HCT116 (cell line): ENCODE results near the gene TRIM10. TPM values are rescaled to one million over a fixed set of nuclear protein-coding genes. Genes with fewer than 3 reads are reported as not detected.

ENCODE experiments used
- ATAC-seq: fragments of 200-7000 bp; cut with Tn5 transposase; 2 replicates; pipeline ENCODE4 v1.9.1; 2020; ENCODE audit warnings: mild to moderate bottlenecking, moderate library complexity
- BruUV-seq: library from RNA; stranded (reverse); fragments of 400-500 nt; replicated peaks from 2 replicates; lab custom pipeline; 2021; lab: Mats Ljungman, UMichigan
- CTCF ChIA-PET: fragments of 300-600 bp; sonication (Branson Sonifier 250); formaldehyde crosslinking; loops from one replicate; lab custom pipeline; 2021; ENCODE audit warnings: antibody characterized with exemption; lab: Charles Lee
- POLR2A ChIA-PET: fragments of 300-600, 350-600 bp; sonication (Branson Sonifier 250); formaldehyde crosslinking; loops from one replicate; lab custom pipeline; 2021; ENCODE audit warnings: antibody characterized with exemption; lab: Charles Lee
- RAD21 ChIA-PET, 2 experiments: fragments of 300-600 bp; sonication (Branson Sonifier 250); formaldehyde crosslinking; loops; one replicate each; lab custom pipeline; 2023; ENCODE audit warnings: low total read pairs in 2 of 2; ENCODE audit not compliant: uncharacterized antibody in 2 of 2, unreplicated experiment in 2 of 2, low non-redundant PET in 1 of 2; lab: Charles Lee
- DNase-seq: peaks from one replicate; pipeline ENCODE4 v3.0.0-alpha.2; 2010; ENCODE audit warnings: low read depth, low spot score
- H2AFZ ChIP-seq: fragments of 200-600 bp; shearing (Covaris generic), sonication (generic); 2 replicates; pipeline ENCODE4 v1.6.1; 2017; ENCODE audit warnings: low read depth, mixed run types, mixed read lengths, antibody characterized with exemption, low read length; ENCODE audit not compliant: poor library complexity, severe bottlenecking
- H3K27ac ChIP-seq: 2 replicates; pipeline ENCODE4 v1.5.1; 2012; ENCODE audit warnings: low read depth, low read length
- H3K27me3 ChIP-seq: fragments of 200-600 bp; sonication (generic); 2 replicates; pipeline ENCODE4 v1.6.1; 2016; ENCODE audit warnings: mixed run types, low read length, mixed read lengths; ENCODE audit not compliant: insufficient read depth
- H3K36me3 ChIP-seq, 2 experiments: fragments of 200-500 bp in 1 of 2; fragments of 200-600 bp in 1 of 2; sonication (Bioruptor generic) in 1 of 2; sonication (generic) in 1 of 2; 2 replicates each; pipeline versions ENCODE4 v1.5.1 to v1.6.1; 2014 to 2016; ENCODE audit warnings: low read length in 2 of 2, inconsistent platforms in 1 of 2, mixed read lengths in 1 of 2, mixed run types in 1 of 2; ENCODE audit not compliant: insufficient read depth in 2 of 2, control insufficient read depth in 1 of 2
- H3K4me1 ChIP-seq, 2 experiments: fragments of 200-600 bp in 1 of 2; sonication (generic) in 1 of 2; 2 replicates each; pipeline versions ENCODE4 v1.5.1 to v1.6.1; 2012 to 2017; ENCODE audit warnings: low read length in 2 of 2, inconsistent platforms in 1 of 2, mild to moderate bottlenecking in 1 of 2, mixed read lengths in 1 of 2, mixed run types in 1 of 2, moderate library complexity in 1 of 2; ENCODE audit not compliant: insufficient read depth in 2 of 2, control insufficient read depth in 1 of 2
- H3K4me2 ChIP-seq: fragments of 200-600 bp; sonication (generic); 2 replicates; pipeline ENCODE4 v1.6.1; 2017; ENCODE audit warnings: mixed run types, low read length, mixed read lengths
- H3K4me3 ChIP-seq, 2 experiments: fragments of 200-600 bp in 1 of 2; sonication (generic) in 1 of 2; replicated peaks in 1 of 2; 2 replicates each; pipeline ENCODE4 v1.5.1; 2011 to 2016; ENCODE audit warnings: low read length in 2 of 2, control low read depth in 1 of 2, low read depth in 1 of 2, mild to moderate bottlenecking in 1 of 2, mixed read lengths in 1 of 2, mixed run types in 1 of 2
- H3K79me2 ChIP-seq: fragments of 200-600 bp; sonication (generic); 2 replicates; pipeline ENCODE4 v1.6.1; 2017; ENCODE audit warnings: mild to moderate bottlenecking, mixed run types, low read length, moderate library complexity, mixed read lengths; ENCODE audit not compliant: insufficient read depth
- H3K9ac ChIP-seq: fragments of 200-600 bp; sonication (generic); 2 replicates; pipeline ENCODE4 v1.6.1; 2016; ENCODE audit warnings: low read length, mixed read lengths
- H3K9me2 ChIP-seq: fragments of 200-600 bp; sonication (generic), shearing (Covaris generic); 2 replicates; pipeline ENCODE4 v1.6.1; 2017; ENCODE audit warnings: mixed run types, mild to moderate bottlenecking, moderate library complexity; ENCODE audit not compliant: insufficient read depth
- H3K9me3 ChIP-seq, 2 experiments: fragments of 200-500 bp in 1 of 2; fragments of 200-600 bp in 1 of 2; sonication (Bioruptor generic) in 1 of 2; sonication (generic) in 1 of 2; 2 replicates each; pipeline ENCODE4 v1.6.1; 2014 to 2017; ENCODE audit warnings: low read length in 2 of 2, mixed read lengths in 2 of 2, inconsistent platforms in 1 of 2, low read depth in 1 of 2, mild to moderate bottlenecking in 1 of 2, mixed run types in 1 of 2, moderate library complexity in 1 of 2; ENCODE audit not compliant: control insufficient read depth in 1 of 2, insufficient read depth in 1 of 2
- H4K20me1 ChIP-seq: fragments of 200-600 bp; sonication (generic), shearing (Covaris generic); 2 replicates; pipeline ENCODE4 v1.6.1; 2017; ENCODE audit warnings: mixed run types, mild to moderate bottlenecking, moderate library complexity; ENCODE audit not compliant: insufficient read depth
- CEBPB ChIP-seq: IDR thresholded peaks from 2 replicates; pipeline ENCODE4 v1.6.1; 2012; ENCODE audit warnings: low read depth
- EGR1 ChIP-seq: IDR thresholded peaks from 2 replicates; pipeline ENCODE4 v1.6.1; 2012; ENCODE audit warnings: low read depth
- EZH2phosphoT487 ChIP-seq: fragments of 200-600 bp; IDR thresholded peaks from 2 replicates; pipeline ENCODE4 v1.6.1; 2018; ENCODE audit warnings: antibody characterized with exemption, borderline replicate concordance
- JUND ChIP-seq: IDR thresholded peaks from 2 replicates; pipeline ENCODE4 v1.6.1; 2012
- POLR2A ChIP-seq: IDR thresholded peaks from 2 replicates; pipeline ENCODE4 v1.7.0; 2011; ENCODE audit warnings: borderline replicate concordance; ENCODE audit not compliant: insufficient read depth, insufficient read length; ENCODE audit errors: extremely low read depth
- POLR2AphosphoS5 ChIP-seq: IDR thresholded peaks from 2 replicates; pipeline ENCODE4 v1.6.1; 2011; ENCODE audit warnings: mild to moderate bottlenecking, low read depth, low read length, moderate library complexity
- SIN3A ChIP-seq: IDR thresholded peaks from 2 replicates; pipeline ENCODE4 v1.6.1; 2012; ENCODE audit warnings: low read depth
- TCF7L2 ChIP-seq: IDR thresholded peaks from 2 replicates; pipeline ENCODE4 v1.7.0; 2011; ENCODE audit warnings: borderline replicate concordance, inconsistent platforms; ENCODE audit not compliant: insufficient read depth, insufficient read length; ENCODE audit errors: extremely low read depth
- ZNF274 ChIP-seq: fragments of 200-500 bp; sonication (Bioruptor generic); IDR thresholded peaks from 2 replicates; pipeline ENCODE4 v1.6.1; 2014; ENCODE audit warnings: mild to moderate bottlenecking, low read depth, low read length, inconsistent platforms
- intact Hi-C: fragments of 100-400 bp; cut with micrococcal nuclease; formaldehyde crosslinking; loops from 2 replicates; pipeline ENCODE4 v1.10.0; 2022
- total RNA-seq: library from RNA; stranded (reverse); gene quantifications from one replicate; pipeline ENCODE4 v1.2.1, GENCODE V29; 2021; ENCODE audit not compliant: unreplicated experiment
- TF ChIP-seq, protein P1 (sequence below): IDR thresholded peaks from 2 replicates; pipeline ENCODE4 v1.6.1; 2012
- TF ChIP-seq, protein P2 (sequence below): IDR thresholded peaks from 2 replicates; pipeline ENCODE4 v1.6.1; 2012; ENCODE audit warnings: low read depth
- TF ChIP-seq, protein P3 (sequence below): IDR thresholded peaks from 2 replicates; pipeline ENCODE4 v1.6.1; 2011; ENCODE audit warnings: mild to moderate bottlenecking, low read length, moderate library complexity; ENCODE audit not compliant: insufficient replicate concordance; ENCODE audit errors: extremely low read depth
- TF ChIP-seq, protein P4 (sequence below), 3 experiments: fragments of 200-600 bp in 1 of 3; sonication (generic) in 1 of 3; IDR thresholded peaks in 2 of 3; conservative IDR thresholded peaks in 1 of 3; 2 replicates each; pipeline ENCODE4 v1.5.1; 2012 to 2017; ENCODE audit warnings: low read depth in 2 of 3, low read length in 2 of 3, antibody characterized with exemption in 1 of 3, borderline replicate concordance in 1 of 3, control low read depth in 1 of 3, mild to moderate bottlenecking in 1 of 3, mixed read lengths in 1 of 3, mixed run types in 1 of 3, moderate library complexity in 1 of 3; ENCODE audit not compliant: insufficient read depth in 1 of 3
- TF ChIP-seq, protein P5 (sequence below): IDR thresholded peaks from 2 replicates; pipeline ENCODE4 v1.6.1; 2012

Gene TRIM10
- total RNA-seq, 1 experiment from 2014 or later = 0.98 TPM

DNA sequence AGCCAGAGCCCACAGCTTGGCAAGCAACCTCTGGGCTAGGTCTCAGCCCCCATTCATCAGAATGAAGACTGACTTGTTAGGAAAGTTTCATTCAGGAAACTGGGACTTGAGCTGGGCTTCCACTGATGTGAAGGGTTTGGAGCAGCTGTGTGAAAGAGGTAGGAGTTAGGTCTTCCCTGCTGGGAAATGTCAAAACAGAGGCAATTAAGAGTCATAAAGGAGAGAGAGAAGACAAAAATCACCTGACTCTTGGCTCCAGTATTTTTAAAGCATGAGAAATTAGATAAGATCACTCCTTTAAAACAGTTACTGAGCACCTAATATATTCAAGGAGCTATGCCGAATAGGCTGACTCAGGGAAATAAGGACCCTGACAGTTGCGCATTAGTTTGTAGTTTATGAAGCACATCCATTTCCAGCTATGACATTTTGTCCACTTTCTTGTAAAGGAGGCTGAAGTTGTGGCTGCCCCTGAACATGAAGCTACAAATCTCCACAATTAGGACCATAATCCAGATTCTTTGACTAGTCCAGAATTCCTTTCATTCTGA, 29.0 kb downstream of the TRIM10 start:
- H3K9me3 ChIP-seq = no peaks in the 10 kb centered on the region
- H3K4me2 ChIP-seq = no peak overlapping the region
- RAD21 ChIA-PET = interaction anchor here in 1 of 2 experiments (1.8 kb wide), 1 partner anchor 29 kb away, joined by 6 read pairs; no protein-coding TSS in a partner anchor
- no peaks in the 10 kb centered on the region for H3K27me3 ChIP-seq
- TF ChIP-seq ZNF274 (no peak), EZH2phosphoT487 (no peak), CEBPB (no peak), TCF7L2 (no peak), POLR2AphosphoS5 (no peak), JUND (no peak), SIN3A (no peak), POLR2A (no peak), EGR1 (no peak)
- TF ChIP-seq, protein P1, sequence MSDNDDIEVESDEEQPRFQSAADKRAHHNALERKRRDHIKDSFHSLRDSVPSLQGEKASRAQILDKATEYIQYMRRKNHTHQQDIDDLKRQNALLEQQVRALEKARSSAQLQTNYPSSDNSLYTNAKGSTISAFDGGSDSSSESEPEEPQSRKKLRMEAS = no peak
- TF ChIP-seq, protein P2, sequence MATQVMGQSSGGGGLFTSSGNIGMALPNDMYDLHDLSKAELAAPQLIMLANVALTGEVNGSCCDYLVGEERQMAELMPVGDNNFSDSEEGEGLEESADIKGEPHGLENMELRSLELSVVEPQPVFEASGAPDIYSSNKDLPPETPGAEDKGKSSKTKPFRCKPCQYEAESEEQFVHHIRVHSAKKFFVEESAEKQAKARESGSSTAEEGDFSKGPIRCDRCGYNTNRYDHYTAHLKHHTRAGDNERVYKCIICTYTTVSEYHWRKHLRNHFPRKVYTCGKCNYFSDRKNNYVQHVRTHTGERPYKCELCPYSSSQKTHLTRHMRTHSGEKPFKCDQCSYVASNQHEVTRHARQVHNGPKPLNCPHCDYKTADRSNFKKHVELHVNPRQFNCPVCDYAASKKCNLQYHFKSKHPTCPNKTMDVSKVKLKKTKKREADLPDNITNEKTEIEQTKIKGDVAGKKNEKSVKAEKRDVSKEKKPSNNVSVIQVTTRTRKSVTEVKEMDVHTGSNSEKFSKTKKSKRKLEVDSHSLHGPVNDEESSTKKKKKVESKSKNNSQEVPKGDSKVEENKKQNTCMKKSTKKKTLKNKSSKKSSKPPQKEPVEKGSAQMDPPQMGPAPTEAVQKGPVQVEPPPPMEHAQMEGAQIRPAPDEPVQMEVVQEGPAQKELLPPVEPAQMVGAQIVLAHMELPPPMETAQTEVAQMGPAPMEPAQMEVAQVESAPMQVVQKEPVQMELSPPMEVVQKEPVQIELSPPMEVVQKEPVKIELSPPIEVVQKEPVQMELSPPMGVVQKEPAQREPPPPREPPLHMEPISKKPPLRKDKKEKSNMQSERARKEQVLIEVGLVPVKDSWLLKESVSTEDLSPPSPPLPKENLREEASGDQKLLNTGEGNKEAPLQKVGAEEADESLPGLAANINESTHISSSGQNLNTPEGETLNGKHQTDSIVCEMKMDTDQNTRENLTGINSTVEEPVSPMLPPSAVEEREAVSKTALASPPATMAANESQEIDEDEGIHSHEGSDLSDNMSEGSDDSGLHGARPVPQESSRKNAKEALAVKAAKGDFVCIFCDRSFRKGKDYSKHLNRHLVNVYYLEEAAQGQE = no peak
- TF ChIP-seq, protein P3, sequence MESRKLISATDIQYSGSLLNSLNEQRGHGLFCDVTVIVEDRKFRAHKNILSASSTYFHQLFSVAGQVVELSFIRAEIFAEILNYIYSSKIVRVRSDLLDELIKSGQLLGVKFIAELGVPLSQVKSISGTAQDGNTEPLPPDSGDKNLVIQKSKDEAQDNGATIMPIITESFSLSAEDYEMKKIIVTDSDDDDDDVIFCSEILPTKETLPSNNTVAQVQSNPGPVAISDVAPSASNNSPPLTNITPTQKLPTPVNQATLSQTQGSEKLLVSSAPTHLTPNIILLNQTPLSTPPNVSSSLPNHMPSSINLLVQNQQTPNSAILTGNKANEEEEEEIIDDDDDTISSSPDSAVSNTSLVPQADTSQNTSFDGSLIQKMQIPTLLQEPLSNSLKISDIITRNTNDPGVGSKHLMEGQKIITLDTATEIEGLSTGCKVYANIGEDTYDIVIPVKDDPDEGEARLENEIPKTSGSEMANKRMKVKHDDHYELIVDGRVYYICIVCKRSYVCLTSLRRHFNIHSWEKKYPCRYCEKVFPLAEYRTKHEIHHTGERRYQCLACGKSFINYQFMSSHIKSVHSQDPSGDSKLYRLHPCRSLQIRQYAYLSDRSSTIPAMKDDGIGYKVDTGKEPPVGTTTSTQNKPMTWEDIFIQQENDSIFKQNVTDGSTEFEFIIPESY = no peak
- TF ChIP-seq, protein P4, sequence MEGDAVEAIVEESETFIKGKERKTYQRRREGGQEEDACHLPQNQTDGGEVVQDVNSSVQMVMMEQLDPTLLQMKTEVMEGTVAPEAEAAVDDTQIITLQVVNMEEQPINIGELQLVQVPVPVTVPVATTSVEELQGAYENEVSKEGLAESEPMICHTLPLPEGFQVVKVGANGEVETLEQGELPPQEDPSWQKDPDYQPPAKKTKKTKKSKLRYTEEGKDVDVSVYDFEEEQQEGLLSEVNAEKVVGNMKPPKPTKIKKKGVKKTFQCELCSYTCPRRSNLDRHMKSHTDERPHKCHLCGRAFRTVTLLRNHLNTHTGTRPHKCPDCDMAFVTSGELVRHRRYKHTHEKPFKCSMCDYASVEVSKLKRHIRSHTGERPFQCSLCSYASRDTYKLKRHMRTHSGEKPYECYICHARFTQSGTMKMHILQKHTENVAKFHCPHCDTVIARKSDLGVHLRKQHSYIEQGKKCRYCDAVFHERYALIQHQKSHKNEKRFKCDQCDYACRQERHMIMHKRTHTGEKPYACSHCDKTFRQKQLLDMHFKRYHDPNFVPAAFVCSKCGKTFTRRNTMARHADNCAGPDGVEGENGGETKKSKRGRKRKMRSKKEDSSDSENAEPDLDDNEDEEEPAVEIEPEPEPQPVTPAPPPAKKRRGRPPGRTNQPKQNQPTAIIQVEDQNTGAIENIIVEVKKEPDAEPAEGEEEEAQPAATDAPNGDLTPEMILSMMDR (IDR thresholded peaks at IDR 0.05 in 2 of 3, conservative IDR thresholded peaks at IDR 0.05 in 1 of 3; ENCODE audit: borderline replicate concordance in 1 of 3, insufficient read depth in 1 of 3, low read depth in 2 of 3, low read length in 2 of 3) = no peak
- TF ChIP-seq, protein P5, sequence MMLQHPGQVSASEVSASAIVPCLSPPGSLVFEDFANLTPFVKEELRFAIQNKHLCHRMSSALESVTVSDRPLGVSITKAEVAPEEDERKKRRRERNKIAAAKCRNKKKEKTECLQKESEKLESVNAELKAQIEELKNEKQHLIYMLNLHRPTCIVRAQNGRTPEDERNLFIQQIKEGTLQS = no peak
- H3K36me3 ChIP-seq = no peaks in the 10 kb centered on the region
- CTCF ChIA-PET = interaction anchor here (0.9 to 6.0 kb wide), 6 partner anchors 8 to 33 kb away, joined by 3 to 105 read pairs (median 4); no protein-coding TSS in a partner anchor
- H3K9ac ChIP-seq = no peak overlapping the region
- peaks cover 8 to 22% of the 10 kb centered on the region in 2 experiments; a peak in 3 of 4 replicates for H3K4me1 ChIP-seq
- H3K9me2 ChIP-seq = no peaks in the 10 kb centered on the region
- no peak overlapping the region for H2AFZ ChIP-seq
- no peak overlapping the region for H3K4me3 ChIP-seq
- H3K27ac ChIP-seq = no peak overlapping the region
- ATAC-seq = no peak
- no TSS peak for BruUV-seq
- H3K79me2 ChIP-seq = no peaks in the 10 kb centered on the region
- POLR2A ChIA-PET = interaction anchor here (0.7 kb wide), 1 partner anchor 29 kb away, joined by 3 read pairs; no protein-coding TSS in a partner anchor
- no peaks in the 10 kb centered on the region for H4K20me1 ChIP-seq
- intact Hi-C loops = loop anchor here (1.0 kb wide), 1 partner anchor 29 kb away; no protein-coding TSS in a partner anchor
- no peak for DNase-seq
